Astrocyte (in vitro differentiated cells and primary cell): ENCODE results near the gene STRBP. TPM values are rescaled to one million over a fixed set of nuclear protein-coding genes. Genes with fewer than 3 reads are reported as not detected.
"Not testable (repeated sequence)": the region's sequence is repeated elsewhere in the genome, so short reads cannot be mapped to it uniquely, and the experiment has no call there.

Source experiments
- DNase-seq: peaks from one replicate; pipeline ENCODE4 v3.0.0-alpha.2; 2010; ENCODE audit warnings: low read depth
- FAIRE-seq: peaks from 2 replicates; lab custom pipeline; 2011; peaks lifted over from hg19 to GRCh38; lab: Jason Lieb, UNC
- H2AFZ ChIP-seq: 2 replicates; pipeline ENCODE4 v1.6.0; 2012; ENCODE audit warnings: low read depth, low read length, inconsistent platforms
- H3K27ac ChIP-seq: 2 replicates; pipeline ENCODE4 v1.5.1; 2011; ENCODE audit warnings: low read depth, low read length, inconsistent platforms
- H3K27me3 ChIP-seq: 2 replicates; pipeline ENCODE4 v1.6.0; 2011; ENCODE audit warnings: low read length, inconsistent platforms; ENCODE audit not compliant: insufficient read depth
- H3K36me3 ChIP-seq: 2 replicates; pipeline ENCODE4 v1.5.1; 2011; ENCODE audit warnings: low read length, inconsistent platforms; ENCODE audit not compliant: insufficient read depth
- H3K4me1 ChIP-seq: 2 replicates; pipeline ENCODE4 v1.5.1; 2011; ENCODE audit warnings: low read length, inconsistent platforms; ENCODE audit not compliant: insufficient read depth
- H3K4me2 ChIP-seq: 2 replicates; pipeline ENCODE4 v1.6.0; 2012; ENCODE audit warnings: low read length, inconsistent platforms
- H3K4me3 ChIP-seq: 2 replicates; pipeline ENCODE4 v1.5.1; 2011; ENCODE audit warnings: low read depth, mild to moderate bottlenecking, low read length, inconsistent platforms; ENCODE audit not compliant: insufficient read depth
- H3K79me2 ChIP-seq: 2 replicates; pipeline ENCODE4 v1.6.0; 2012; ENCODE audit warnings: mild to moderate bottlenecking, low read length, inconsistent platforms; ENCODE audit not compliant: insufficient read depth
- H3K9ac ChIP-seq: 2 replicates; pipeline ENCODE4 v1.6.0; 2012; ENCODE audit warnings: mild to moderate bottlenecking, low read length, inconsistent platforms
- H3K9me3 ChIP-seq: 2 replicates; pipeline ENCODE4 v1.5.1; 2012; ENCODE audit warnings: low read depth, mild to moderate bottlenecking, low read length, inconsistent platforms; ENCODE audit not compliant: insufficient read depth
- H4K20me1 ChIP-seq: 2 replicates; pipeline ENCODE4 v1.6.0; 2012; ENCODE audit warnings: low read length, inconsistent platforms; ENCODE audit not compliant: insufficient read depth
- H3K27ac Mint-ChIP-seq: one replicate; pipeline ENCODE4 v1.8.0; 2021; ENCODE audit warnings: mild to moderate bottlenecking, mixed read lengths; ENCODE audit not compliant: unreplicated experiment
- H3K27me3 Mint-ChIP-seq: one replicate; pipeline ENCODE4 v1.8.0; 2021; ENCODE audit warnings: low read depth, mixed read lengths; ENCODE audit not compliant: unreplicated experiment
- H3K36me3 Mint-ChIP-seq: one replicate; pipeline ENCODE4 v1.8.0; 2021; ENCODE audit warnings: low read depth, mixed read lengths; ENCODE audit not compliant: unreplicated experiment
- H3K4me1 Mint-ChIP-seq: one replicate; pipeline ENCODE4 v1.8.0; 2021; ENCODE audit warnings: low read depth, mixed read lengths; ENCODE audit not compliant: unreplicated experiment
- H3K4me3 Mint-ChIP-seq: one replicate; pipeline ENCODE4 v1.8.0; 2021; ENCODE audit warnings: mild to moderate bottlenecking, moderate library complexity, mixed read lengths; ENCODE audit not compliant: unreplicated experiment
- H3K9me3 Mint-ChIP-seq: one replicate; pipeline ENCODE4 v1.8.0; 2021; ENCODE audit warnings: mild to moderate bottlenecking, mixed read lengths; ENCODE audit not compliant: unreplicated experiment
- EZH2 ChIP-seq: IDR thresholded peaks from 2 replicates; pipeline ENCODE4 v1.6.1; 2012; ENCODE audit warnings: mild to moderate bottlenecking, low read length, inconsistent platforms; ENCODE audit not compliant: insufficient read depth
- total RNA-seq: library from RNA; stranded (reverse); gene quantifications from 2 replicates; pipeline ENCODE4 v1.2.1, GENCODE V29; 2021
- TF ChIP-seq, protein P1 (sequence below): IDR thresholded peaks from 2 replicates; pipeline ENCODE4 v1.5.1; 2011; ENCODE audit warnings: low read depth, mild to moderate bottlenecking, inconsistent platforms, low read length, moderate library complexity; ENCODE audit not compliant: insufficient read depth

The STRBP gene
- total RNA-seq, 1 donor from 2014 or later = 13.1 TPM

DNA sequence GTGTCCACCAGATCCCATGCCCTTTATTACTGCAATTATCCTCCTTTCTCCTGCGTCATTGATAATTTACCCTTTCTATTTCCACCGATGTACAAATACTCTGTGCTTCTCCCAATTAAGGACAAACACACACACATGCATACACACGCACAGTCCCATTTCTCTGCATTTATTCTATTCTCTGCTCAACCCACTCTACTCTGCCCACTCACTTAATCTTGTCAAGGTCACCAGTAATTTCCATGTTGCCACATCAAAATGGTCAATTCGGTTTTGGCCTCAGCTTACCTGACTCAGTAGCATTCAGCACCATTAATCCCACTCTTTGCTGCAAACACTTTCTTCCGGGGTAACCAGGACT is 14.6 kb upstream of the STRBP start:
- no peaks in the 10 kb centered on the region for H3K36me3 ChIP-seq
- H3K4me3 ChIP-seq = no peak overlapping the region
- peaks cover 18% of the 10 kb centered on the region for H3K27me3 ChIP-seq
- no peaks in the 10 kb centered on the region for H3K9me3 Mint-ChIP-seq
- H3K4me1 ChIP-seq = peaks cover 7% of the 10 kb centered on the region
- no peak overlapping the region for H3K9ac ChIP-seq
- H3K27ac ChIP-seq = no peak overlapping the region
- H3K36me3 Mint-ChIP-seq = peaks cover 2% of the 10 kb centered on the region
- H3K79me2 ChIP-seq = no peaks in the 10 kb centered on the region
- DNase-seq (no peak), FAIRE-seq (no peak)
- no peak overlapping the region for H3K27ac Mint-ChIP-seq
- H4K20me1 ChIP-seq = no peaks in the 10 kb centered on the region
- H3K4me1 Mint-ChIP-seq = no peaks in the 10 kb centered on the region
- H2AFZ ChIP-seq = no peak overlapping the region
- H3K27me3 Mint-ChIP-seq = peaks cover 8% of the 10 kb centered on the region
- TF ChIP-seq EZH2 = no peak
- TF ChIP-seq, protein P1, sequence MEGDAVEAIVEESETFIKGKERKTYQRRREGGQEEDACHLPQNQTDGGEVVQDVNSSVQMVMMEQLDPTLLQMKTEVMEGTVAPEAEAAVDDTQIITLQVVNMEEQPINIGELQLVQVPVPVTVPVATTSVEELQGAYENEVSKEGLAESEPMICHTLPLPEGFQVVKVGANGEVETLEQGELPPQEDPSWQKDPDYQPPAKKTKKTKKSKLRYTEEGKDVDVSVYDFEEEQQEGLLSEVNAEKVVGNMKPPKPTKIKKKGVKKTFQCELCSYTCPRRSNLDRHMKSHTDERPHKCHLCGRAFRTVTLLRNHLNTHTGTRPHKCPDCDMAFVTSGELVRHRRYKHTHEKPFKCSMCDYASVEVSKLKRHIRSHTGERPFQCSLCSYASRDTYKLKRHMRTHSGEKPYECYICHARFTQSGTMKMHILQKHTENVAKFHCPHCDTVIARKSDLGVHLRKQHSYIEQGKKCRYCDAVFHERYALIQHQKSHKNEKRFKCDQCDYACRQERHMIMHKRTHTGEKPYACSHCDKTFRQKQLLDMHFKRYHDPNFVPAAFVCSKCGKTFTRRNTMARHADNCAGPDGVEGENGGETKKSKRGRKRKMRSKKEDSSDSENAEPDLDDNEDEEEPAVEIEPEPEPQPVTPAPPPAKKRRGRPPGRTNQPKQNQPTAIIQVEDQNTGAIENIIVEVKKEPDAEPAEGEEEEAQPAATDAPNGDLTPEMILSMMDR = no peak
- no peak overlapping the region for H3K4me3 Mint-ChIP-seq
- no peak overlapping the region for H3K4me2 ChIP-seq
- no peaks in the 10 kb centered on the region for H3K9me3 ChIP-seq

DNA sequence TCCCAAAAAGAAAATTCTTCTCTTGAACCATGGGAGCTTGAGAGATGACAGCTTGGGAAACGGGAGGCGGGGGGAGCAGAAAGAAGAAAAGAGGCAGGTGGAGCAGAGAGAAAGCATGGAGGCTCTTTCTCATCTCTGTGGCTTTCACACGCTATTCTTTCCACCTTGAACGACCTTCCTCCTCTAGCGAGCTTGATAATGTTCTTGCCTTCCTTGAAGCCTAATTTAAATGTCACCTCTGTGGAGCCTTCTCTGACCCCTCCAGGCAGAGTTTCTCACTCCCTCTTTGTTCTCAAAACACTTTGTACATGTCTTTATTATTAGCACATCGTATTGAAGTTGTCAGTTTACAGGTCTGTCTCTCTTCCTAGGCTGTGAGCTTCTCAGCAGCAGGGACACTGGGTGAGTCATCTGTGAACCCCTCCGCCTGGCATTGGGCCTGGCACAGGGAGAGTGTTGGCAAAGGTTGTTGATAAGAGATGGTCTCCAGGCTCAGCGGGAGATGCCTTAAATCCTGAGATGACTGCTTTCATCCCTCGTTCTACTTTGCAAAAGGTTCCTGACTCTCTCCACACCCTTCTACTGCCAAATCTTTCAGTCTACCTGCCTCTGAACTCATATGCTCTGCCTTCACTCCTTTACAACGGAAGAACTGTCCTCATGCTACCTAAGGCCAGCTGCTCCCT is 14.1 kb upstream of the STRBP start:
- Histone ChIP-seq H3K4me1 (peaks cover 7% of the 10 kb centered on the region), H2AFZ (no peak overlapping the region), H3K4me2 (no peak overlapping the region), H3K9me3 (no peaks in the 10 kb centered on the region), H3K36me3 (no peaks in the 10 kb centered on the region), H3K9ac (no peak overlapping the region), H3K79me2 (no peaks in the 10 kb centered on the region), H3K27ac (no peak overlapping the region), H3K4me3 (no peak overlapping the region), H4K20me1 (no peaks in the 10 kb centered on the region), H3K27me3 (peaks cover 18% of the 10 kb centered on the region)
- TF ChIP-seq EZH2 = no peak
- TF ChIP-seq, protein P1 = no peak
- H3K4me3 Mint-ChIP-seq = no peak overlapping the region
- no peaks in the 10 kb centered on the region for H3K9me3 Mint-ChIP-seq
- H3K36me3 Mint-ChIP-seq = peaks cover 2% of the 10 kb centered on the region
- H3K27ac Mint-ChIP-seq = no peak overlapping the region
- no peak for DNase-seq
- no peak for FAIRE-seq
- H3K27me3 Mint-ChIP-seq = peaks cover 8% of the 10 kb centered on the region
- no peaks in the 10 kb centered on the region for H3K4me1 Mint-ChIP-seq

GRCh38 chr9:123281659-123282350 is 13.4 kb upstream of the STRBP start:
- Histone ChIP-seq H3K27ac (no peak overlapping the region), H3K4me2 (no peak overlapping the region), H3K9ac (no peak overlapping the region), H3K9me3 (no peaks in the 10 kb centered on the region), H3K4me1 (peaks cover 7% of the 10 kb centered on the region), H3K36me3 (no peaks in the 10 kb centered on the region), H3K27me3 (peaks cover 18% of the 10 kb centered on the region), H2AFZ (no peak overlapping the region), H4K20me1 (no peaks in the 10 kb centered on the region), H3K79me2 (no peaks in the 10 kb centered on the region), H3K4me3 (no peak overlapping the region)
- DNase-seq = no peak
- Mint-ChIP-seq H3K27ac (no peak overlapping the region), H3K36me3 (peaks cover 2% of the 10 kb centered on the region), H3K4me1 (no peaks in the 10 kb centered on the region), H3K4me3 (no peak overlapping the region), H3K9me3 (no peaks in the 10 kb centered on the region), H3K27me3 (peaks cover 6% of the 10 kb centered on the region)
- TF ChIP-seq EZH2 = no peak
- TF ChIP-seq, protein P1 = no peak
- FAIRE-seq = no peak

- H2AFZ ChIP-seq, DNase-seq: not testable (repeated sequence)
Observed at GRCh38 chr9:123278879-123279493, 10.6 kb upstream of the STRBP start.

More at GRCh38 chr9:123278879-123279493, 10.6 kb upstream of the STRBP start:
- H3K4me1 Mint-ChIP-seq, H3K79me2 ChIP-seq, H3K27ac Mint-ChIP-seq, H3K4me3 Mint-ChIP-seq, H3K4me2 ChIP-seq, H3K36me3 ChIP-seq, H3K27me3 Mint-ChIP-seq, H3K36me3 Mint-ChIP-seq, FAIRE-seq, H3K9ac ChIP-seq, H3K9me3 Mint-ChIP-seq, H3K4me3 ChIP-seq, H3K27ac ChIP-seq, H3K9me3 ChIP-seq, H4K20me1 ChIP-seq, H3K4me1 ChIP-seq: not testable (repeated sequence)
- H3K27me3 ChIP-seq = peaks cover 15% of the 10 kb centered on the region
